ENCODE data around the gene STAC3. TPM values are rescaled to one million over a fixed set of nuclear protein-coding genes. Genes with fewer than 3 reads are reported as not detected.
"Not testable (repeated sequence)": the region's sequence is repeated elsewhere in the genome, so short reads cannot be mapped to it uniquely, and the experiment has no call there.

Gene STAC3
- total RNA-seq, 1 donor from 2014 or later, result 12.1 TPM

GRCh38 chr12:57278465-57279381 is 27.7 kb upstream of the STAC3 start:
- Mint-ChIP-seq H3K27me3 (ENCODE audit: unreplicated experiment) (peaks cover 4% of the 10 kb centered on the region), H3K36me3 (ENCODE audit: unreplicated experiment) (no peaks in the 10 kb centered on the region), H3K4me1 (ENCODE audit: low read depth, unreplicated experiment) (peaks cover 17% of the 10 kb centered on the region), H3K9me3 (ENCODE audit: unreplicated experiment) (peaks cover 6% of the 10 kb centered on the region), H3K4me3 (ENCODE audit: unreplicated experiment) (no peak overlapping the region), H3K27ac (ENCODE audit: unreplicated experiment) (no peak overlapping the region)
- TF ChIP-seq CTCF (IDR thresholded peaks at IDR 0.05; ENCODE audit: partially characterized antibody, unreplicated experiment), result no peak
- no peak for DNase-seq

GRCh38 chr12:57276935-57277563 is 26.1 kb upstream of the STAC3 start:
- DNase-seq, result no peak
- peaks cover 2% of the 10 kb centered on the region for H3K27me3 Mint-ChIP-seq (ENCODE audit: unreplicated experiment)
- no peak overlapping the region for H3K27ac Mint-ChIP-seq (ENCODE audit: unreplicated experiment)
- no peak overlapping the region for H3K4me3 Mint-ChIP-seq (ENCODE audit: unreplicated experiment)
- no peak for TF ChIP-seq CTCF (IDR thresholded peaks at IDR 0.05; ENCODE audit: partially characterized antibody, unreplicated experiment)
- H3K9me3 Mint-ChIP-seq (ENCODE audit: unreplicated experiment), result peaks cover 8% of the 10 kb centered on the region
- peaks cover 24% of the 10 kb centered on the region for H3K4me1 Mint-ChIP-seq (ENCODE audit: low read depth, unreplicated experiment)
- H3K36me3 Mint-ChIP-seq (ENCODE audit: unreplicated experiment), result no peaks in the 10 kb centered on the region

GRCh38 chr12:57276233-57276632 is 25.2 kb upstream of the STAC3 start:
- H3K36me3 Mint-ChIP-seq (ENCODE audit: unreplicated experiment); H3K4me3 Mint-ChIP-seq (ENCODE audit: unreplicated experiment); H3K27me3 Mint-ChIP-seq (ENCODE audit: unreplicated experiment); H3K27ac Mint-ChIP-seq (ENCODE audit: unreplicated experiment); H3K9me3 Mint-ChIP-seq (ENCODE audit: unreplicated experiment); DNase-seq: not testable (repeated sequence)
- H3K4me1 Mint-ChIP-seq (ENCODE audit: low read depth, unreplicated experiment), result peaks cover 24% of the 10 kb centered on the region

- H3K36me3 Mint-ChIP-seq (ENCODE audit: unreplicated experiment), result peaks cover 6% of the 10 kb centered on the region
- H3K4me1 Mint-ChIP-seq (ENCODE audit: low read depth, unreplicated experiment), result peaks cover 11% of the 10 kb centered on the region
- no peak for DNase-seq
- no peak overlapping the region for H3K27ac Mint-ChIP-seq (ENCODE audit: unreplicated experiment)
- peaks cover 5% of the 10 kb centered on the region for H3K27me3 Mint-ChIP-seq (ENCODE audit: unreplicated experiment)
- peaks cover 2% of the 10 kb centered on the region for H3K9me3 Mint-ChIP-seq (ENCODE audit: unreplicated experiment)
- no peak for TF ChIP-seq CTCF (IDR thresholded peaks at IDR 0.05; ENCODE audit: partially characterized antibody, unreplicated experiment)
- no peak overlapping the region for H3K4me3 Mint-ChIP-seq (ENCODE audit: unreplicated experiment)
These were observed 22.5 kb upstream of the STAC3 start for GRCh38 chr12:57273516-57273915.

GRCh38 chr12:57272337-57273151 is 21.6 kb upstream of the STAC3 start:
- TF ChIP-seq CTCF (IDR thresholded peaks at IDR 0.05; ENCODE audit: partially characterized antibody, unreplicated experiment), result no peak
- Mint-ChIP-seq H3K36me3 (ENCODE audit: unreplicated experiment) (peaks cover 6% of the 10 kb centered on the region), H3K27ac (ENCODE audit: unreplicated experiment) (peak overlapping the region; percentile 13), H3K9me3 (ENCODE audit: unreplicated experiment) (peaks cover 2% of the 10 kb centered on the region), H3K4me3 (ENCODE audit: unreplicated experiment) (no peak overlapping the region), H3K4me1 (ENCODE audit: low read depth, unreplicated experiment) (peaks cover 11% of the 10 kb centered on the region), H3K27me3 (ENCODE audit: unreplicated experiment) (peaks cover 5% of the 10 kb centered on the region)
- no peak for DNase-seq
